Measurements from ENCODE around the gene PRKD2. TPM values are rescaled to one million over a fixed set of nuclear protein-coding genes. Genes with fewer than 3 reads are reported as not detected.

Gene PRKD2
- total and polyA plus RNA-seq, 10 of the 15 experiments (the other 5 are each of a cell fraction or from before 2014, with no cell fraction given) = 2.3 to 98.8 (median 32.9) TPM

DNA sequence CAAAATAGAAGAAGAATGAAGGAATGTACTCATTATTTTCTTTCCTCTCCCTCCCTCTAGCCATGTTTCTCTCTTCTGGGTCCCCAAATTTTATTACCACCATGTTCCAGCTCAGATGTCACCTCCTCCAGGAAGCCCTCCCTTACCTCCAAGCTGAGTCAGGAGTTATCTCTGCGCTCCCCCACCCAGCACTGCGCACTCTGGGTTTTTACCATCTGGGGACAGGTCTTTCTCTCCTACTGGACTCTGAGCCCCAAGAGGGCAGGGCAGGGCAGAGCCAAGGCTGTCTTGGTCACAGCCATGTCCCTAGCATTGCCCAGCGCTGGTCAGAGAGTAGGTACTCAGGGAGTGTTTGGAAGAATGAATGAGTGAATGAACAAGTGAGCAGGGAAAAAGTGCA lies 83.8 kb downstream of the PRKD2 start:
- BruUV-seq (replicated peaks) = no TSS peak

More for the DNA sequence above, 83.8 kb downstream of the PRKD2 start:
- no peak overlapping the region for H3K4me2 ChIP-seq (ENCODE audit: control insufficient read depth, insufficient read depth)
- no peak overlapping the region for H3K27ac ChIP-seq (ENCODE audit: control insufficient read depth, insufficient read depth)
- ChIA-PET CTCF (interaction anchor here (1.0 to 12.1 kb wide), 5 partner anchors 8 to 104 kb away, joined by 3 to 150 read pairs (median 6); partner anchors contain the start of genes DACT3 and PTGIR), RAD21 (ENCODE audit: unreplicated experiment) (interaction anchor here (1.1 to 1.8 kb wide), 3 partner anchors 16 to 28 kb away, joined by 3 to 9 read pairs (median 4); partner anchors contain the start of gene DACT3), SMC1A (ENCODE audit: uncharacterized antibody, unreplicated experiment) (interaction anchor here (0.6 to 2.5 kb wide), 5 partner anchors 9 to 32 kb away, joined by 3 to 7 read pairs (median 4); partner anchors contain the start of gene PTGIR), POLR2A (interaction anchor here (0.5 to 0.6 kb wide), 3 partner anchors 33 to 747 kb away, joined by 3 to 4 read pairs (median 3); partner anchors contain the start of gene IRF2BP1)
- H2AFZ ChIP-seq (ENCODE audit: control insufficient read depth, low read depth, low read length) = no peak overlapping the region
- intact Hi-C loops (cut with micrococcal nuclease; ENCODE audit: unreplicated experiment) (no loop called here), in situ Hi-C loops (cut with MboI) (no loop called here)
- H4K20me1 ChIP-seq (ENCODE audit: control insufficient read depth, insufficient read depth) = no peaks in the 10 kb centered on the region
- H3K79me2 ChIP-seq (ENCODE audit: control insufficient read depth, insufficient read depth, low read length) = no peaks in the 10 kb centered on the region
- TF ChIP-seq EZH2 (IDR thresholded peaks at IDR 0.05; ENCODE audit: borderline replicate concordance, control insufficient read depth, low read depth, low read length) = no peak
- TF ChIP-seq, protein P1, sequence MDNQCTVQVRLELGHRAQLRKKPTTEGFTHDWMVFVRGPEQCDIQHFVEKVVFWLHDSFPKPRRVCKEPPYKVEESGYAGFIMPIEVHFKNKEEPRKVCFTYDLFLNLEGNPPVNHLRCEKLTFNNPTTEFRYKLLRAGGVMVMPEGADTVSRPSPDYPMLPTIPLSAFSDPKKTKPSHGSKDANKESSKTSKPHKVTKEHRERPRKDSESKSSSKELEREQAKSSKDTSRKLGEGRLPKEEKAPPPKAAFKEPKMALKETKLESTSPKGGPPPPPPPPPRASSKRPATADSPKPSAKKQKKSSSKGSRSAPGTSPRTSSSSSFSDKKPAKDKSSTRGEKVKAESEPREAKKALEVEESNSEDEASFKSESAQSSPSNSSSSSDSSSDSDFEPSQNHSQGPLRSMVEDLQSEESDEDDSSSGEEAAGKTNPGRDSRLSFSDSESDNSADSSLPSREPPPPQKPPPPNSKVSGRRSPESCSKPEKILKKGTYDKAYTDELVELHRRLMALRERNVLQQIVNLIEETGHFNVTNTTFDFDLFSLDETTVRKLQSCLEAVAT (IDR thresholded peaks at IDR 0.05) = no peak
- TF ChIP-seq ZNF217 (IDR thresholded peaks at IDR 0.05) = no peak
- TF ChIP-seq, protein P2, sequence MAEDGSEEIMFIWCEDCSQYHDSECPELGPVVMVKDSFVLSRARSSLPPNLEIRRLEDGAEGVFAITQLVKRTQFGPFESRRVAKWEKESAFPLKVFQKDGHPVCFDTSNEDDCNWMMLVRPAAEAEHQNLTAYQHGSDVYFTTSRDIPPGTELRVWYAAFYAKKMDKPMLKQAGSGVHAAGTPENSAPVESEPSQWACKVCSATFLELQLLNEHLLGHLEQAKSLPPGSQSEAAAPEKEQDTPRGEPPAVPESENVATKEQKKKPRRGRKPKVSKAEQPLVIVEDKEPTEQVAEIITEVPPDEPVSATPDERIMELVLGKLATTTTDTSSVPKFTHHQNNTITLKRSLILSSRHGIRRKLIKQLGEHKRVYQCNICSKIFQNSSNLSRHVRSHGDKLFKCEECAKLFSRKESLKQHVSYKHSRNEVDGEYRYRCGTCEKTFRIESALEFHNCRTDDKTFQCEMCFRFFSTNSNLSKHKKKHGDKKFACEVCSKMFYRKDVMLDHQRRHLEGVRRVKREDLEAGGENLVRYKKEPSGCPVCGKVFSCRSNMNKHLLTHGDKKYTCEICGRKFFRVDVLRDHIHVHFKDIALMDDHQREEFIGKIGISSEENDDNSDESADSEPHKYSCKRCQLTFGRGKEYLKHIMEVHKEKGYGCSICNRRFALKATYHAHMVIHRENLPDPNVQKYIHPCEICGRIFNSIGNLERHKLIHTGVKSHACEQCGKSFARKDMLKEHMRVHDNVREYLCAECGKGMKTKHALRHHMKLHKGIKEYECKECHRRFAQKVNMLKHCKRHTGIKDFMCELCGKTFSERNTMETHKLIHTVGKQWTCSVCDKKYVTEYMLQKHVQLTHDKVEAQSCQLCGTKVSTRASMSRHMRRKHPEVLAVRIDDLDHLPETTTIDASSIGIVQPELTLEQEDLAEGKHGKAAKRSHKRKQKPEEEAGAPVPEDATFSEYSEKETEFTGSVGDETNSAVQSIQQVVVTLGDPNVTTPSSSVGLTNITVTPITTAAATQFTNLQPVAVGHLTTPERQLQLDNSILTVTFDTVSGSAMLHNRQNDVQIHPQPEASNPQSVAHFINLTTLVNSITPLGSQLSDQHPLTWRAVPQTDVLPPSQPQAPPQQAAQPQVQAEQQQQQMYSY (CRISPR knock-in tag; IDR thresholded peaks at IDR 0.05) = no peak
- no peak for TF ChIP-seq JUNB (IDR thresholded peaks at IDR 0.05)
- no peak for TF ChIP-seq SPI1 (IDR thresholded peaks at IDR 0.05; ENCODE audit: borderline replicate concordance, insufficient read depth, low read depth, low read length)
- FAIRE-seq (no peak), ATAC-seq (no peak), DNase-seq (ENCODE audit: low read depth, low spot score) (no peak)
- H3K36me3 ChIP-seq (ENCODE audit: control insufficient read depth in 2 of 2, insufficient read depth in 2 of 2, low read length in 1 of 2) = no peaks in the 10 kb centered on the region
- no peak overlapping the region for H3K9ac ChIP-seq (ENCODE audit: control insufficient read depth, insufficient read depth, low read length)
- H3K4me1 ChIP-seq (ENCODE audit: control insufficient read depth, insufficient read depth, low read length) = peaks cover 14% of the 10 kb centered on the region
- H3K27me3 ChIP-seq (replicated peaks in 1 of 2; ENCODE audit: control insufficient read depth in 2 of 2, insufficient read depth in 2 of 2, low read length in 1 of 2) = peaks cover 0 to 3% of the 10 kb centered on the region in 2 experiments; a peak in 1 of 4 replicates
- WGBS (ENCODE audit: insufficient coverage, insufficient replicate concordance, low lambda C conversion rate, missing lambda C conversion rate) = 64% methylated on average over 3 of the region's 3 CpGs
- H3K4me3 ChIP-seq = no peak overlapping the region
- no peaks in the 10 kb centered on the region; the same call in 2 of the 3 replicates for H3K9me3 ChIP-seq (replicated peaks; ENCODE audit: control insufficient read depth, insufficient read depth, low read length)

All from GM12878 (cell line).